H9 (cell line): ENCODE results near the gene TMC3. TPM values are rescaled to one million over a fixed set of nuclear protein-coding genes. Genes with fewer than 3 reads are reported as not detected.

ENCODE experiments used
- DNase-seq: peaks from one replicate; pipeline ENCODE4 v3.0.0-alpha.2; 2017
- H2AFZ ChIP-seq: one replicate; pipeline ENCODE4 v1.6.1; 2013; ENCODE audit warnings: mild to moderate bottlenecking, low read length, control low read depth, moderate library complexity
- H2AK5ac ChIP-seq: 2 replicates; pipeline ENCODE4 v1.6.1; 2013; ENCODE audit warnings: low read length, control low read depth, mixed read lengths; ENCODE audit not compliant: insufficient read length
- H2BK120ac ChIP-seq: one replicate; pipeline ENCODE4 v1.6.1; 2013; ENCODE audit warnings: low read depth, mild to moderate bottlenecking, low read length, control low read depth, inconsistent platforms; ENCODE audit not compliant: poor library complexity, severe bottlenecking
- H2BK12ac ChIP-seq: 2 replicates; pipeline ENCODE4 v1.6.1; 2013; ENCODE audit warnings: low read length, control low read depth, mixed read lengths, low read depth; ENCODE audit not compliant: insufficient read length
- H2BK15ac ChIP-seq: 2 replicates; pipeline ENCODE4 v1.6.1; 2013; ENCODE audit warnings: low read depth, low read length, control low read depth
- H2BK20ac ChIP-seq: one replicate; pipeline ENCODE4 v1.6.1; 2013; ENCODE audit warnings: low read depth, mild to moderate bottlenecking, low read length, control low read depth, inconsistent platforms; ENCODE audit not compliant: poor library complexity, severe bottlenecking
- H2BK5ac ChIP-seq: 2 replicates; pipeline ENCODE4 v1.6.1; 2013; ENCODE audit warnings: low read length, control low read depth, mixed read lengths; ENCODE audit not compliant: insufficient read length
- H3K14ac ChIP-seq: 2 replicates; pipeline ENCODE4 v1.6.1; 2013; ENCODE audit warnings: low read length, control low read depth; ENCODE audit not compliant: insufficient read depth
- H3K18ac ChIP-seq: 2 replicates; pipeline ENCODE4 v1.6.1; 2013; ENCODE audit warnings: low read depth, mild to moderate bottlenecking, mixed read lengths, low read length, control low read depth; ENCODE audit not compliant: insufficient read length
- H3K23ac ChIP-seq: 2 replicates; pipeline ENCODE4 v1.6.1; 2013; ENCODE audit warnings: low read length, control low read depth, mixed read lengths, low read depth; ENCODE audit not compliant: insufficient read length
- H3K23me2 ChIP-seq: 2 replicates; pipeline ENCODE4 v1.6.1; 2013; ENCODE audit warnings: low read depth, mild to moderate bottlenecking, mixed read lengths, low read length, control low read depth; ENCODE audit not compliant: insufficient read length, poor library complexity, severe bottlenecking
- H3K27ac ChIP-seq: 2 replicates; pipeline ENCODE4 v1.5.1; 2013; ENCODE audit warnings: low read length, control low read depth, mixed read lengths, low read depth; ENCODE audit not compliant: insufficient read length
- H3K27me3 ChIP-seq: 2 replicates; pipeline ENCODE4 v1.6.1; 2013; ENCODE audit warnings: low read length, control low read depth, inconsistent platforms; ENCODE audit not compliant: insufficient read depth
- H3K4ac ChIP-seq: 2 replicates; pipeline ENCODE4 v1.6.1; 2013; ENCODE audit warnings: low read depth, mild to moderate bottlenecking, control low read depth, inconsistent platforms, low read length, moderate library complexity
- H3K4me1 ChIP-seq: 2 replicates; pipeline ENCODE4 v1.6.1; 2013; ENCODE audit warnings: low read length, control low read depth, inconsistent platforms; ENCODE audit not compliant: insufficient read depth
- H3K4me2 ChIP-seq: 2 replicates; pipeline ENCODE4 v1.6.1; 2013; ENCODE audit warnings: low read length, control low read depth, mixed read lengths; ENCODE audit not compliant: insufficient read length, insufficient read depth
- H3K56ac ChIP-seq: 2 replicates; pipeline ENCODE4 v1.6.1; 2013; ENCODE audit warnings: low read depth, mild to moderate bottlenecking, mixed read lengths, low read length, control low read depth; ENCODE audit not compliant: insufficient read length
- H3K79me1 ChIP-seq: 2 replicates; pipeline ENCODE4 v1.6.1; 2013; ENCODE audit warnings: low read depth, mild to moderate bottlenecking, moderate library complexity, low read length, control low read depth, inconsistent platforms; ENCODE audit not compliant: insufficient read depth, poor library complexity, severe bottlenecking
- H3K79me2 ChIP-seq: 2 replicates; pipeline ENCODE4 v1.6.1; 2013; ENCODE audit warnings: low read length, control low read depth, inconsistent platforms; ENCODE audit not compliant: insufficient read depth
- H3K9ac ChIP-seq: 2 replicates; pipeline ENCODE4 v1.6.1; 2013; ENCODE audit warnings: low read length, control low read depth, mixed read lengths; ENCODE audit not compliant: insufficient read length; ENCODE audit errors: extremely low read depth
- H3K9me3 ChIP-seq: one replicate; pipeline ENCODE4 v1.6.1; 2013; ENCODE audit warnings: low read depth, low read length, inconsistent platforms; ENCODE audit not compliant: control insufficient read depth
- H3T11ph ChIP-seq: one replicate; pipeline ENCODE4 v1.6.1; 2013; ENCODE audit warnings: mild to moderate bottlenecking, low read length, control low read depth, inconsistent platforms
- H4K20me1 ChIP-seq: one replicate; pipeline ENCODE4 v1.6.1; 2013; ENCODE audit not compliant: control insufficient read depth, insufficient read length, insufficient read depth
- H4K5ac ChIP-seq: 2 replicates; pipeline ENCODE4 v1.6.1; 2013; ENCODE audit warnings: low read depth, mild to moderate bottlenecking, mixed read lengths, low read length, control low read depth; ENCODE audit not compliant: insufficient read length
- H4K8ac ChIP-seq: replicated peaks from 2 replicates; pipeline ENCODE4 v1.6.1; 2013; ENCODE audit warnings: low read length, control low read depth, mixed read lengths, low read depth; ENCODE audit not compliant: insufficient read length
- H4K91ac ChIP-seq: 2 replicates; pipeline ENCODE4 v1.6.1; 2013; ENCODE audit warnings: low read depth, mild to moderate bottlenecking, moderate library complexity, mixed read lengths, low read length, control low read depth; ENCODE audit not compliant: insufficient read length
- H3K27ac Mint-ChIP-seq, 3 experiments: 2 replicates in 2 of 3; 3 replicates in 1 of 3; pipeline ENCODE4 v1.8.0; 2020 to 2021; ENCODE audit warnings: mixed read lengths in 3 of 3, mild to moderate bottlenecking in 1 of 3, moderate library complexity in 1 of 3
- H3K27me3 Mint-ChIP-seq: 2 replicates; pipeline ENCODE4 v1.8.0; 2021; ENCODE audit warnings: low read depth, mild to moderate bottlenecking, moderate library complexity, mixed read lengths
- H3K36me3 Mint-ChIP-seq, 3 experiments: 2 replicates in 2 of 3; 3 replicates in 1 of 3; pipeline ENCODE4 v1.8.0; 2020 to 2021; ENCODE audit warnings: low read depth in 3 of 3, mixed read lengths in 3 of 3; ENCODE audit not compliant: insufficient read depth in 1 of 3
- H3K4me1 Mint-ChIP-seq, 2 experiments: 2 replicates each; pipeline ENCODE4 v1.8.0; 2020; ENCODE audit warnings: mixed read lengths in 2 of 2
- H3K4me3 Mint-ChIP-seq, 2 experiments: 2 replicates in 1 of 2; 3 replicates in 1 of 2; pipeline ENCODE4 v1.8.0; 2020 to 2021; ENCODE audit warnings: mild to moderate bottlenecking in 2 of 2, mixed read lengths in 2 of 2, moderate library complexity in 1 of 2
- H3K9me3 Mint-ChIP-seq, 2 experiments: 2 replicates in 1 of 2; 3 replicates in 1 of 2; pipeline ENCODE4 v1.8.0; 2020; ENCODE audit warnings: mild to moderate bottlenecking in 2 of 2, mixed read lengths in 2 of 2, moderate library complexity in 1 of 2
- CTCF ChIP-seq: fragments of 200-600 bp; sonication (generic); conservative IDR thresholded peaks from 3 replicates; pipeline ENCODE4 v1.8.0; 2021; ENCODE audit warnings: antibody characterized with exemption, mild to moderate bottlenecking
- WGBS: extraction: QIAGEN DNeasy Blood & Tissue Kit; methylation state at CpG from one replicate; pipeline ENCODE4 v1.1.7; 2013; ENCODE audit warnings: missing lambda C conversion rate, low lambda C conversion rate, mixed read lengths; ENCODE audit not compliant: insufficient read length; ENCODE audit errors: extremely low coverage; 5-methylcytosine and 5-hydroxymethylcytosine counted together
- total RNA-seq: library from RNA; stranded (reverse); gene quantifications from 2 replicates; pipeline ENCODE4 v1.2.1, GENCODE V29; 2021

Gene TMC3
- total RNA-seq, 1 experiment from 2014 or later: not detected

- Mint-ChIP-seq H3K27ac (no peak overlapping the region), H3K9me3 (peaks cover 0 to 3% of the 10 kb centered on the region in 2 experiments; a peak in 2 of 5 replicates), H3K27me3 (no peaks in the 10 kb centered on the region; the same call in 1 of the 2 replicates), H3K4me3 (no peak overlapping the region), H3K36me3 (peaks cover 0 to 12% (median 0%) of the 10 kb centered on the region in 3 experiments; a peak in 5 of 7 replicates), H3K4me1 (peaks cover under 1 to 7% of the 10 kb centered on the region in 2 experiments)
- Histone ChIP-seq H3K14ac (no peak overlapping the region), H3K9me3 (no peaks in the 10 kb centered on the region), H4K5ac (no peak overlapping the region), H3K4me1 (no peaks in the 10 kb centered on the region), H3K27ac (no peak overlapping the region), H4K20me1 (no peaks in the 10 kb centered on the region), H2BK12ac (no peak overlapping the region), H3K18ac (no peak overlapping the region), H3K23ac (no peak overlapping the region), H3K27me3 (no peaks in the 10 kb centered on the region), H4K8ac (no peak overlapping the region), H3K9ac (no peak overlapping the region), H2BK120ac (no peak overlapping the region), H3K79me2 (no peaks in the 10 kb centered on the region; the same call in 1 of the 2 replicates), H2BK20ac (no peak overlapping the region), H4K91ac (no peak overlapping the region), H3T11ph (no peak overlapping the region), H3K4me2 (no peak overlapping the region), H3K4ac (no peak overlapping the region), H2AFZ (no peak overlapping the region), H2AK5ac (no peak overlapping the region), H3K23me2 (no peaks in the 10 kb centered on the region), H2BK5ac (no peak overlapping the region), H2BK15ac (no peak overlapping the region), H3K56ac (no peak overlapping the region), H3K79me1 (no peaks in the 10 kb centered on the region)
- DNase-seq: no peak
- TF ChIP-seq CTCF: no peak
- WGBS: no CpG with 5 or more reads among the region's 2 CpGs
Measured at GRCh38 chr15:81386947-81387346, 12.9 kb upstream of the TMC3 start.
